PC-9 (cell line): ENCODE measurements around the gene CEP57L1. TPM values are rescaled to one million over a fixed set of nuclear protein-coding genes. Genes with fewer than 3 reads are reported as not detected.
A peak's percentile ranks its signal among the peaks of the same experiment; 100 is the strongest.

ENCODE experiments used
- Bru-seq: library from RNA; stranded (reverse); fragments of 400-500 nt; gene quantifications from one replicate; lab custom pipeline; 2021; lab: Mats Ljungman, UMichigan
- BruChase-seq, 2 experiments: library from RNA; stranded (reverse); fragments of 400-500 nt; gene quantifications; one replicate each; lab custom pipeline; 2021; lab: Mats Ljungman, UMichigan
- BruUV-seq: library from RNA; stranded (reverse); fragments of 400-500 nt; replicated peaks from 2 replicates; lab custom pipeline; 2021; lab: Mats Ljungman, UMichigan
- CTCF ChIA-PET: fragments of 300-600 bp; sonication (Branson Sonifier 250); formaldehyde crosslinking; loops from one replicate; lab custom pipeline; 2022; ENCODE audit warnings: antibody characterized with exemption; lab: Charles Lee
- POLR2A ChIA-PET: fragments of 300-600 bp; sonication (Branson Sonifier 250); formaldehyde crosslinking; loops from one replicate; lab custom pipeline; 2022; ENCODE audit warnings: antibody characterized with exemption; ENCODE audit not compliant: unreplicated experiment; lab: Charles Lee
- DNase-seq, 2 experiments: peaks; one replicate each; pipeline versions ENCODE4 v3.0.0 to v3.0.0-alpha.2; 2015 to 2022; ENCODE audit warnings: mixed read lengths in 1 of 2
- H2AFZ ChIP-seq: fragments of 200-600 bp; sonication (generic); 2 replicates; pipeline ENCODE4 v1.8.1; 2017; ENCODE audit warnings: antibody characterized with exemption
- H3F3A ChIP-seq: fragments of 200-600 bp; sonication (generic); 2 replicates; pipeline ENCODE4 v1.8.1; 2017; ENCODE audit warnings: antibody characterized with exemption, mild to moderate bottlenecking, low read depth; ENCODE audit not compliant: insufficient read depth
- H3K27ac ChIP-seq: fragments of 200-600 bp; sonication (generic); 2 replicates; pipeline ENCODE4 v1.6.1; 2016; ENCODE audit warnings: mixed run types
- H3K27me3 ChIP-seq: fragments of 200-600 bp; sonication (generic); 2 replicates; pipeline ENCODE4 v1.6.1; 2016; ENCODE audit warnings: low read depth, mixed run types; ENCODE audit not compliant: insufficient read depth
- H3K36me3 ChIP-seq: fragments of 200-600 bp; sonication (generic); 2 replicates; pipeline ENCODE4 v1.6.1; 2016; ENCODE audit warnings: low read depth, mixed run types
- H3K4me1 ChIP-seq: fragments of 200-600 bp; sonication (generic); replicated peaks from 2 replicates; pipeline ENCODE4 v1.6.1; 2016; ENCODE audit warnings: mixed run types; ENCODE audit not compliant: insufficient read depth
- H3K4me2 ChIP-seq: fragments of 200-600 bp; sonication (generic); 2 replicates; pipeline ENCODE4 v1.6.1; 2017; ENCODE audit warnings: mixed run types
- H3K4me3 ChIP-seq: fragments of 200-600 bp; sonication (generic); 2 replicates; pipeline ENCODE4 v1.6.1; 2016; ENCODE audit warnings: mixed run types
- H3K79me2 ChIP-seq: fragments of 200-600 bp; sonication (generic); 2 replicates; pipeline ENCODE4 v1.6.1; 2017; ENCODE audit warnings: low read depth, mixed run types
- H3K9me2 ChIP-seq: fragments of 200-600 bp; sonication (generic); 2 replicates; pipeline ENCODE4 v1.8.1; 2017; ENCODE audit warnings: mild to moderate bottlenecking; ENCODE audit not compliant: insufficient read depth
- H3K9me3 ChIP-seq: fragments of 200-600 bp; sonication (generic); 2 replicates; pipeline ENCODE4 v1.8.1; 2016; ENCODE audit warnings: low read depth; ENCODE audit not compliant: insufficient read depth
- H4K20me1 ChIP-seq: fragments of 200-600 bp; sonication (generic); 2 replicates; pipeline ENCODE4 v1.8.1; 2017; ENCODE audit not compliant: insufficient read depth
- CTCF ChIP-seq: fragments of 200-600 bp; sonication (generic); conservative IDR thresholded peaks from 2 replicates; pipeline ENCODE4 v1.6.1; 2017; ENCODE audit warnings: mixed run types, antibody characterized with exemption, mild to moderate bottlenecking, moderate library complexity
- EZH2 ChIP-seq: fragments of 200-600 bp; sonication (generic); IDR thresholded peaks from 2 replicates; pipeline ENCODE4 v1.8.0; 2017; ENCODE audit warnings: antibody characterized with exemption, low read depth
- intact Hi-C: fragments of 100-400 bp; cut with micrococcal nuclease; formaldehyde crosslinking; loops from one replicate; pipeline ENCODE4 v1.10.0; 2022; ENCODE audit not compliant: unreplicated experiment
- long read RNA-seq: library from polyadenylated mRNA; stranded (forward); transcript quantifications from one replicate; pipeline ENCODE4 v2.0.0, GENCODE V29; 2022
- total RNA-seq: library from RNA; stranded (reverse); gene quantifications from 2 replicates; pipeline ENCODE4 v1.2.3, GENCODE V29; 2021

CEP57L1 gene
- 17.2 and 18.3 TPM in 2 replicates for total RNA-seq
- Bru-seq, nascent RNA: percentile 65 among the genes with signal in this experiment
- percentile 62 among the genes with signal in this experiment for BruChase-seq, experiment 1, labeled RNA remaining after a 2-hour chase
- percentile 52 among the genes with signal in this experiment for BruChase-seq, experiment 2, labeled RNA remaining after a 6-hour chase
- long read RNA-seq, transcript CEP57L1-208 (7 exons, 908 nt): minor isoform, 5 of 27 reads
- long read RNA-seq, transcript CEP57L1-205 (11 exons, 2,771 nt): major isoform, 7 of 27 reads
- long read RNA-seq, partial matches to known transcripts: 4 of 27 reads
- long read RNA-seq, other reads (novel, unspliced or antisense): 11 of 27 reads

DNA sequence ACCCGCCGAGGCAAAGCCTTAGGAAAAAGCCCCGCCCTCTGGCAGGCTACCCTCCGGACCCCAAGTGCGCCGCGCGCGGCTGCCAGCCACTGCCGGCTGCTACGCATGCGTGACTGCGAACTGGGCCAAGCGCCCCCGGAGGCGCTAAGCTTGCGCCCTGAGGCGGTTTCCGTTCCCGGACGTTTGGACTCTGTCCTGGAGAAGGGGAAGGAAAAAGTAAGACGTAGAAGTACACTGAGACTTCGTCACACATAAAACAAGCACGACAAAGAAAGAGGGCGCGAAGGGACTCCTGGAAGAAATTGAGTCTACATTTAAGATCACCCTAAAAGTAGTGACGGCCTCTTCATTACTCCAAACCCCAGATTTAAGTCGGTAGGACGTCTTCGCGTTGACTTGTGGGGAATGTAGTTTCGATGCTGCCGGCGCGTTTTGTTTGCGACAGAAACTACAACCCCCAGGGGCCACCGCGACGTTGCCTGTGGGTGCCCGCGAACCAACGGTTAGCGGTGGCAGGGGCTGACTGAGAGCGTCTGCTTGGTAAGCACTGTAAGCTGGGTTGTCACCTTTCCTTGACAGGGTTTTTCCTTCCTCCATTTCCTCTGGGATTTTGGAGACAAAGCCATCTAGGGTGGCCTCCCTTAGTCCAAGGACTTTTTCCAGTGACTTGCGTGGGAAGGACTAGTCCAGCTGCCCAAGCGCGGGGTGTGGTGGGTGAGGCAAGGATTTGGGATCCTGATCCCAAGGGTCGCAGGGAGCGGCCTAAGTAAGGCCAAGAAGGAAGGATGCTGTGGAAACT lies at the start of gene CEP57L1:
Gene CEP57L1 (plus strand): TSS at position 472 of the 799 bp plus-strand sequence. CDS start 49,715 bp downstream, outside the sequence.
- no peaks in the 10 kb centered on the region for H3K36me3 ChIP-seq
- TF ChIP-seq EZH2 (no peak), CTCF (no peak)
- H3F3A ChIP-seq: peaks cover 15% of the 10 kb centered on the region
- no peaks in the 10 kb centered on the region for H3K9me3 ChIP-seq
- peaks cover 36% of the 10 kb centered on the region for H3K4me1 ChIP-seq
- intact Hi-C loops: loop anchor here (1.0 to 10.0 kb wide), 5 partner anchors 78 to 834 kb away; partner anchors contain the start of genes AK9, CD164, FIG4 and SNX3
- peaks cover 54% of the 10 kb centered on the region for H3K79me2 ChIP-seq
- no peaks in the 10 kb centered on the region for H3K9me2 ChIP-seq
- no peaks in the 10 kb centered on the region for H3K27me3 ChIP-seq
- H3K4me3 ChIP-seq: peak within 1 kb of the TSS; percentile 80
- BruUV-seq: TSS peak; percentile 85
- ChIA-PET POLR2A (interaction anchor here (0.6 to 1.3 kb wide), 6 partner anchors 91 to 1110 kb away, joined by 3 to 10 read pairs (median 4); partner anchors contain the start of genes PPIL6 and SMPD2), CTCF (no interaction called here)
- H3K27ac ChIP-seq: peak within 1 kb of the TSS; percentile 90
- H4K20me1 ChIP-seq: no peaks in the 10 kb centered on the region; the same call in 1 of the 2 replicates
- DNase-seq: peak; percentile 90 to 94
- peak within 1 kb of the TSS; percentile 91 for H3K4me2 ChIP-seq
- H2AFZ ChIP-seq: peak within 1 kb of the TSS; percentile 99

- ChIA-PET CTCF (no interaction called here), POLR2A (no interaction called here)
- TF ChIP-seq EZH2: no peak
- no peak for TF ChIP-seq CTCF
Measured at GRCh38 chr6:109048176-109048575, 47.1 kb upstream of the CEP57L1 start.

More at GRCh38 chr6:109048176-109048575, 47.1 kb upstream of the CEP57L1 start:
- Histone ChIP-seq H3K4me2 (no peak overlapping the region), H4K20me1 (no peaks in the 10 kb centered on the region), H3K4me1 (peaks cover 18% of the 10 kb centered on the region), H3K9me3 (peaks cover under 1% of the 10 kb centered on the region; the same call in 1 of the 2 replicates), H3K4me3 (no peak overlapping the region), H3K27me3 (no peaks in the 10 kb centered on the region), H3K27ac (no peak overlapping the region), H3K36me3 (no peaks in the 10 kb centered on the region), H3K9me2 (no peaks in the 10 kb centered on the region), H3F3A (0 out of 2 replicates have a peak, but pooled peaks cover 4% of the 10 kb centered on the region), H3K79me2 (no peaks in the 10 kb centered on the region), H2AFZ (no peak overlapping the region)
- no peak for DNase-seq
- intact Hi-C loops: no loop called here
- BruUV-seq: no TSS peak
